Right lung (tissue), 5 donors: ENCODE measurements around the gene EIF4H. TPM values are rescaled to one million over a fixed set of nuclear protein-coding genes. Genes with fewer than 3 reads are reported as not detected.
"Not testable (repeated sequence)": the region's sequence is repeated elsewhere in the genome, so short reads cannot be mapped to it uniquely, and the experiment has no call there.

ENCODE experiments used
- DNase-seq, 2 donors: peaks; one replicate each; pipeline ENCODE4 v3.0.0-alpha.2; 2013
- polyA plus RNA-seq, 5 donors: library from polyadenylated mRNA; unstranded; fragments of 120-200 nt; gene quantifications; one replicate each; pipeline versions ENCODE4 v1.2.1 to v1.2.3, GENCODE V29; 2013; ENCODE audit warnings: inconsistent platforms in 1 of 5, low replicate concordance in 1 of 5; ENCODE audit not compliant: insufficient read length in 5 of 5, insufficient read depth in 1 of 5

The EIF4H gene
- polyA plus RNA-seq, 5 donors: 253 to 292 (median 282) TPM

GRCh38 chr7:74222851-74223710, 48.9 kb downstream of the EIF4H start:
- no peak for DNase-seq

GRCh38 chr7:74223711-74224510, 49.8 kb downstream of the EIF4H start:
- DNase-seq: no peak

DNA sequence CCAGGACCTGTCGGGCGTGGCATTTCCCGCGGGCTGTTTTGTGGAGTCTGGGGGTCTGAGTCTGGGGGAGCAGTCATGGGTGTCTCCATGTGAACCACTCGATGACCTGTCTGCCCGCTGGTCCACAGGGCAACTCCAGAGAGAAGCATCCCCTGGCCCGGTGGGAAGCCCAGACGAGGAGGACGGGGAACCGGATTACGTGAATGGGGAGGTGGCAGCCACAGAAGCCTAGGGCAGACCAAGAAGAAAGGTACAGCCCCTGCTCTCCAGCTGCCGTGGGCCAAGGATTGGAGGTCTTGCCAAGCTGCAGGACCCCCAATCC, 50.3 kb downstream of the EIF4H start:
- DNase-seq: no peak

- not testable (repeated sequence) for DNase-seq
Observed at GRCh38 chr7:74224907-74225306, 50.8 kb downstream of the EIF4H start.

DNA sequence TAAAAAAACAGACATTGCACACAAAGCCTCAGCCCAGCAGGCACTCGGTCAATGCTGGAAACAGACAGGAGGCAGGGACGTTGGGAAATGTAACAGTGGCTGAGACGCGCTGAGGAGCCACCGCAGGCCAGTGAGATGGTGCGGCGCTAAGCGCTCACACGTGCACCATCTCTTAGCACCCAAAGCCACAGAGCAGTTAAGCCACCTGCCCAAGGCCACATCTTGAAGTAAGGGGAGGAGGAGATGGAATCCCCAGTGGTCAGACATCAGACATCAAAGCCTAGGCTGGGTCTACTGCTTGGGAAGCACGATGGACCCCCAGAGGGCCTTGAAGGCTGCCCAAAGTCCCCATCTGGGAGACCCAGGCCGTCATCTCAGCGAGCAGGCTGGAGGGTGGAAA, 51.2 kb downstream of the EIF4H start:
- DNase-seq: no peak

DNA sequence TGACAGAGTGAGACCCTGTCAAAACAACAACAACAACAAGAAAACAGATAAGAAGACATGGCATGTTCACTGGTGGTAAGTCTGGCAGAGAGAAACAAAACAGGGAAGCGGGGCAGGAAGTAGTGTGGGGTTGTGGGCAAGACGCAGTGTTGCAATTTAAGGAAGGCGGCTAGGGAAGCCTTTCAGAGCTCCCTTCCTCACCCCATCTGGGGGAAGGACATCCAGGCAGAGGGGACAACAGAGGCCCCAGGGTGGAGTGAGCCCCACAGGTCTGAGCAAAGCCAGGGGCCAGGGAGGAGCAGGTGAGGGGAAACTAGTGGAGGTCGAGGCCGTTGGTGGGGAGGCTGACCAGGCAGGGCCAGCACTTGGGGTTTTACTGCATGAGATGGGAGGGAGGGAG, 52.5 kb downstream of the EIF4H start:
- DNase-seq: no peak

- DNase-seq: no peak
Observed at GRCh38 chr7:74228951-74229900, 55.1 kb downstream of the EIF4H start.

DNA sequence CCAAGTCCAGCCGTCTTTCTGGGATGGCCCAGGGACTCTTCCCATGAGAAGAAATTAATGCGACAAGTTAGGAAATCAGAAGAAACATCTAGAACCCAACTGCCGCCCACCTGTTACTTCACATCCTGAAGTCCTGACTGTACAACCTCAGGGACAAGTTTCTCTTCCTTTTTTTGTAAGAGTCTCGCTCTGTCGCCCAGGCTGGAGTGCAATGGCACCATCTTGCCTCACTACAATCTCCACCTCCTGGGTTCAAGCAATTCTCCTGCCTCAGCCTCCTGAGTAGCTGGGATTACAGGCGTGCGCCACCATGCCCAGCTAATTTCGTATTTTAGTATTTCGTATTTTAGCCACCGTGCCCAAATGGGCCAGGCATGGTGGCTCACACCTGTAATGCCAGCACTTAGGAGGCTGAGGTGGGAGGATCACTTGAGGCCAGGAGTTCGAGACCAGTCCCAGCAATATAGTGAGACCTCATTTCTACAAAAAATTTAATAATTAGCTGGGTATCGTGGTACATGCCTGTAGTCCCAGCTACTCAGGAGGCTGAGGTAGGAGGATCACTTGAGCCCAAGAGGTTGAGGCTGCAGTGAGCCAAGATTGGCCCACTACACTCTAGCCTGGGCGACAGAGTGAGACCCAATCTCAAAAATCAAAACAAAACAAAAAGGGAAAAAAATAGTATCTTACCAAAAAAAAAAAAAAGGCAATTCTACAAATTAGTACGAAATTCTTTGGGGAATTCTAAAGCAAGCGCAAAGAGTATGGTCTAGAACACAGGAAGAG, 56.5 kb downstream of the EIF4H start:
- DNase-seq: no peak

- DNase-seq: no peak
Observed at GRCh38 chr7:74231232-74231590, 57.1 kb downstream of the EIF4H start.

DNA sequence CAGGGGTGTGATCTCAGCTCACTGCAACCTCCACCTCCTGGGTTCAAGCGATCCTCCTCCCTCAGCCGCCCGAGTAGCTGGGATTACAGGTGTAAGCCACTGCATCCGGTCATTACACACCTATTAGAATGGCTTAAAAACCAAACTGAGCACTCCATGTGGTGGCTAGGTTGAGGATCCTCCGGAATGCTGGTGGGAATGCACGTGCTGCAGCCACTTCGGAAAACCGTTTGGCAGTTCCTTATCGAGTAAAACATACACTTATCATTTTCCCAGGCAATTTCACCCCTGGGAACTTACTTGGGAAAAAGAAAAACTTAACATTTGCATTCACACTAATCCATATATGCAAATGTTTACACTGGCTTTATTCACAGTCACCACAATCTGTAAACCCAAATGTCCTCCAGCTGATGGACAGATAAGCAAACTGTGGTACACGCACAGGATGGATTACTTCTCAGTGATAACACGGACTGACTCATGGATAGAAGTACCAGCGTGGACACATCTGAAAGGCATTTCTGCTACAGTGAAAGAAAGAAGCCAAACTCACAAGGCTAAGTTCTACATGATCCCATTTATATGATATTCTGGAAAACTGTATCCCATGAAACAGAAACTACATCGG, 59.6 kb downstream of the EIF4H start:
- DNase-seq: no peak

DNA sequence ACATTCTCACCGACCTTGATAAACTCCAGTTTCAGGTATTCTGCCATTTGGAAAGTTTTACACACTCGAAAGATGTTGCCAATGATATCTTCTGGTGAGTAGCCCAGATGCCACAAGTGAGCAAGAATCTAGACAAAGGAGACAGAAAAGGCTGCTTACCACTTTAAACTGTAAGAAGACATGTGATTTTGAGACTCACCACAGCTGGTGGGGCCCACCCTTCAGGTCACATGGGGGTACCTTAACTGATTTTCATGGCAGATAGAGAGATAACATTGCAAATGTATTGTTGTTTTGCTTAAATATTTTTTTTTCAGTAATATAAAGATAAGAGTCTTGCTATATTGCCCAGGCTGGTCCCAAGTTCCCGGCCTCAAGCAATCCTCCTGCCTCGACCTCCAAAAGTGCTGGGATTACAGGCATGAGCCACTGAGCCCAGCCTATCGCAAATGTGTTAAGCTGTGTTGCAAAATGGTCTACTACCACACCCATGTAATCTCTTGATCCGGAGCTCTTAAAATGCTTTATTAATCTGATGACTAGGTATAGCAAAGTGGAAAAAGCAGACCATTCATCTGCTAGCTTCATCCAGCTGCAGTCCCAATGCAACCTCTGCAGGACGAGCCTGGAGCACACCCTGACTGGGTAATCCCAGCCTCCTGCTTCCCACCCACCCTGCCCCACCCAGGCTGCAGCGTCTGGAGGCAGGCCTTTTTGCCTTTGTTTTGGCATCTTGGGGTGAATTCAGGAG, 61.5 kb downstream of the EIF4H start:
- DNase-seq: no peak

- no peak for DNase-seq
Observed at GRCh38 chr7:74236284-74236683, 62.1 kb downstream of the EIF4H start.

GRCh38 chr7:74240482-74240881, 66.3 kb downstream of the EIF4H start:
- no peak for DNase-seq

DNA sequence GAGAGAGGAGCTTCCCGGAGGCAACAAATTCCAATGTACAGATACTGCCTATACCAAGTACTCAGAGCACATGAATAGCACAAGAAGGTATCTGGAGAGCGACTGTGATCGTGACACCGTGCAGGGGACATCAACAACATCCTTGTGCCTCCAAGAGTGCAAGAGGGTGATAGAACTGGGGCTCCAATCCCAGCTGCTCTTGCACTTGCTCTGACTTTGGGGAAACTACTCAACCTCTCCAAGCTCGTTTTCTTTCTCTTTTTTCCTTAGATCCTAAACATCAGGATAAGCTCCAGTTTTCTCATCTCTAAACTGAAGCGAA, 67.9 kb downstream of the EIF4H start:
- no peak for DNase-seq

DNA sequence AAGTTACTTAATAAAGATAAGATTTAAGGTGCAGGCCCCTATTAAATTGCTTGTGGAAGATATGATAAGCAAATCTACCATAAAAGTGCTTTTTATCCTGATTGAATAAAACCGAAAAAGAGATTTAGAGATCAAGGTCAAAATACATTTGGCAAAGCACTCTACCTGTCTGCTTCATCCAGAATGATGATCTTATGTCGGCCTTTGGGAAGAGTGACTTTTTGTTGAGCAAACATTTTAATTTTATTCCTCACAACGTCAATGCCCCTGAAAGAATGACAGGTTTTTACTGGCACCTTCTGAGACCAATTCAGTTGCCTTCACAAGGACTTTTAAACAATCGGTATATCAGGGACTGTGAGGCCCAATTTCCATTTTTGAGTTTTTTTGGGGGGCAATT, 72.3 kb downstream of the EIF4H start:
- DNase-seq: no peak

Other genes with a start within 250 kb of the EIF4H start
- 100 to 1,000 TPM; 165 to 379 (median 275) TPM for gene ELN, start 146.2 kb upstream of the EIF4H start, polyA plus RNA-seq
- gene LIMK1, start 90.6 kb upstream of the EIF4H start, polyA plus RNA-seq: 10 to 100 TPM; 17.0 to 29.9 (median 18.8) TPM
- 1 to 10 TPM; 3.8 to 5.5 (median 4.6) TPM for gene LAT2, start 35.6 kb downstream of the EIF4H start, polyA plus RNA-seq
- gene RFC2, start 80.0 kb downstream of the EIF4H start, polyA plus RNA-seq: 10 to 100 TPM; 36.5 to 50.0 (median 38.8) TPM
- 10 to 100 TPM; 19.7 to 32.3 (median 24.3) TPM for gene CLIP2, start 115.1 kb downstream of the EIF4H start, polyA plus RNA-seq